Esophagus muscularis mucosa (tissue), 4 donors: ENCODE measurements around the gene C13orf46.

ENCODE experiments used
- CTCF ChIP-seq, 3 experiments: fragments of 200-600 bp in 2 of 3; fragments of 450-650 bp in 1 of 3; sonication (generic) in 2 of 3; IDR thresholded peaks; one replicate each; pipeline ENCODE4 v1.5.1; 2017 to 2019; ENCODE audit warnings: antibody characterized with exemption in 3 of 3, mild to moderate bottlenecking in 2 of 3, moderate library complexity in 1 of 3
- EP300 ChIP-seq: sonication (generic); formaldehyde crosslinking; IDR thresholded peaks from one replicate; pipeline ENCODE4 v1.6.1; 2017; ENCODE audit warnings: antibody characterized with exemption
- POLR2A ChIP-seq: fragments of 450-650 bp; IDR thresholded peaks from one replicate; pipeline ENCODE4 v1.6.1; 2017; ENCODE audit warnings: antibody characterized with exemption, moderate library complexity, mild to moderate bottlenecking, low read depth
- POLR2AphosphoS5 ChIP-seq, 2 donors: sonication (generic); formaldehyde crosslinking; IDR thresholded peaks; one replicate each; pipeline ENCODE4 v1.6.1; 2017; ENCODE audit warnings: antibody characterized with exemption in 2 of 2

GRCh38 chr13:114012141-114012540 is 38.3 kb upstream of the C13orf46 start:
- no peak for TF ChIP-seq CTCF (IDR thresholded peaks at IDR 0.05)
- no peak for TF ChIP-seq POLR2AphosphoS5 (IDR thresholded peaks at IDR 0.05)
- TF ChIP-seq POLR2A: no peak
- TF ChIP-seq EP300: no peak
